ENCODE measurements around the gene TMEM213. TPM values are rescaled to one million over a fixed set of nuclear protein-coding genes. Genes with fewer than 3 reads are reported as not detected.
A peak's percentile ranks its signal among the peaks of the same experiment; 100 is the strongest.

Gene TMEM213
- total RNA-seq: not detected in 2 replicates

GRCh38 chr7:138797715-138798320 lies at the start of gene TMEM213, which contains the start of gene ATP6V0A4:
TSS of gene TMEM213 (plus strand) at chr7:138797994. CDS start at chr7:138798105, 111 bp downstream.
TSS of gene ATP6V0A4 (minus strand) at chr7:138798196. CDS start at chr7:138771247, 26,949 bp downstream.
- intact Hi-C loops (cut with micrococcal nuclease): no loop called here
- Mint-ChIP-seq H3K36me3 (ENCODE audit: low read depth) (no peaks in the 10 kb centered on the region), H3K27ac (no peak within 1 kb of the TSS), H3K9me3 (no peaks in the 10 kb centered on the region), H3K4me1 (ENCODE audit: low read depth) (peaks cover 2% of the 10 kb centered on the region), H3K27me3 (ENCODE audit: low read depth) (peaks cover 12% of the 10 kb centered on the region), H3K4me3 (ENCODE audit: low read depth) (no peak within 1 kb of the TSS)
- no peak for DNase-seq (ENCODE audit: low spot score)

- intact Hi-C loops (cut with micrococcal nuclease): no loop called here
- Mint-ChIP-seq H3K36me3 (ENCODE audit: low read depth) (no peaks in the 10 kb centered on the region), H3K27me3 (ENCODE audit: low read depth) (peaks cover 13% of the 10 kb centered on the region), H3K4me1 (ENCODE audit: low read depth) (peaks cover 26% of the 10 kb centered on the region), H3K9me3 (no peaks in the 10 kb centered on the region), H3K4me3 (ENCODE audit: low read depth) (no peak overlapping the region), H3K27ac (no peak overlapping the region)
- no peak for DNase-seq (ENCODE audit: low spot score)
These were observed 49.1 kb upstream of the TMEM213 start for GRCh38 chr7:138748666-138749065.

GRCh38 chr7:138749960-138750359 lies 47.8 kb upstream of the TMEM213 start:
- Mint-ChIP-seq H3K4me3 (ENCODE audit: low read depth) (no peak overlapping the region), H3K27ac (no peak overlapping the region), H3K36me3 (ENCODE audit: low read depth) (no peaks in the 10 kb centered on the region), H3K4me1 (ENCODE audit: low read depth) (peaks cover 29% of the 10 kb centered on the region), H3K27me3 (ENCODE audit: low read depth) (peaks cover 13% of the 10 kb centered on the region), H3K9me3 (no peaks in the 10 kb centered on the region)
- DNase-seq (ENCODE audit: low spot score): no peak
- intact Hi-C loops (cut with micrococcal nuclease): loop anchor here (5.0 to 10.0 kb wide), 3 partner anchors 62 to 745 kb away; partner anchors contain the start of gene CREB3L2

GRCh38 chr7:138750473-138750872 lies 47.3 kb upstream of the TMEM213 start:
- DNase-seq (ENCODE audit: low spot score): no peak
- Mint-ChIP-seq H3K4me3 (ENCODE audit: low read depth) (no peak overlapping the region), H3K27me3 (ENCODE audit: low read depth) (peaks cover 13% of the 10 kb centered on the region), H3K27ac (no peak overlapping the region), H3K9me3 (no peaks in the 10 kb centered on the region), H3K36me3 (ENCODE audit: low read depth) (no peaks in the 10 kb centered on the region), H3K4me1 (ENCODE audit: low read depth) (peaks cover 29% of the 10 kb centered on the region)
- intact Hi-C loops (cut with micrococcal nuclease): loop anchor here (5.0 to 10.0 kb wide), 3 partner anchors 62 to 746 kb away; partner anchors contain the start of gene CREB3L2

- DNase-seq (ENCODE audit: low spot score): no peak
- no peaks in the 10 kb centered on the region for H3K36me3 Mint-ChIP-seq (ENCODE audit: low read depth)
- peaks cover 13% of the 10 kb centered on the region for H3K27me3 Mint-ChIP-seq (ENCODE audit: low read depth)
- H3K4me3 Mint-ChIP-seq (ENCODE audit: low read depth): no peak overlapping the region
- H3K27ac Mint-ChIP-seq: no peak overlapping the region
- intact Hi-C loops (cut with micrococcal nuclease): loop anchor here (5.0 to 10.0 kb wide), 3 partner anchors 61 to 746 kb away; partner anchors contain the start of gene CREB3L2
- H3K4me1 Mint-ChIP-seq (ENCODE audit: low read depth): peaks cover 29% of the 10 kb centered on the region
- no peaks in the 10 kb centered on the region for H3K9me3 Mint-ChIP-seq
These were observed 46.8 kb upstream of the TMEM213 start for GRCh38 chr7:138750901-138751464.

- Mint-ChIP-seq H3K9me3 (no peaks in the 10 kb centered on the region), H3K27me3 (ENCODE audit: low read depth) (peaks cover 11% of the 10 kb centered on the region), H3K36me3 (ENCODE audit: low read depth) (no peaks in the 10 kb centered on the region), H3K27ac (peak overlapping the region; percentile 50), H3K4me1 (ENCODE audit: low read depth) (peaks cover 35% of the 10 kb centered on the region), H3K4me3 (ENCODE audit: low read depth) (no peak overlapping the region)
- peak; percentile 86 for DNase-seq (ENCODE audit: low spot score)
- intact Hi-C loops (cut with micrococcal nuclease): loop anchor here (1.0 to 10.0 kb wide), 5 partner anchors 60 to 748 kb away; partner anchors contain the start of genes CREB3L2 and TRIM24
These were observed 45.2 kb upstream of the TMEM213 start for GRCh38 chr7:138752518-138753149.

- no peaks in the 10 kb centered on the region for H3K9me3 Mint-ChIP-seq
- H3K27me3 Mint-ChIP-seq (ENCODE audit: low read depth): peaks cover 11% of the 10 kb centered on the region
- intact Hi-C loops (cut with micrococcal nuclease): loop anchor here (2.0 to 10.0 kb wide), 4 partner anchors 59 to 748 kb away; partner anchors contain the start of genes CREB3L2 and TRIM24
- DNase-seq (ENCODE audit: low spot score): no peak
- no peaks in the 10 kb centered on the region for H3K36me3 Mint-ChIP-seq (ENCODE audit: low read depth)
- peaks cover 35% of the 10 kb centered on the region for H3K4me1 Mint-ChIP-seq (ENCODE audit: low read depth)
- H3K4me3 Mint-ChIP-seq (ENCODE audit: low read depth): no peak overlapping the region
- peak overlapping the region; percentile 50 for H3K27ac Mint-ChIP-seq
These were observed 44.7 kb upstream of the TMEM213 start for GRCh38 chr7:138753150-138753518.

GRCh38 chr7:138753610-138754009 lies 44.2 kb upstream of the TMEM213 start:
- Mint-ChIP-seq H3K27ac (peak overlapping the region; percentile 7), H3K27me3 (ENCODE audit: low read depth) (peaks cover 11% of the 10 kb centered on the region), H3K4me1 (ENCODE audit: low read depth) (peaks cover 35% of the 10 kb centered on the region), H3K4me3 (ENCODE audit: low read depth) (no peak overlapping the region), H3K9me3 (no peaks in the 10 kb centered on the region), H3K36me3 (ENCODE audit: low read depth) (no peaks in the 10 kb centered on the region)
- intact Hi-C loops (cut with micrococcal nuclease): loop anchor here (2.0 to 10.0 kb wide), 4 partner anchors 59 to 749 kb away; partner anchors contain the start of genes CREB3L2 and TRIM24
- no peak for DNase-seq (ENCODE audit: low spot score)

- Mint-ChIP-seq H3K36me3 (ENCODE audit: low read depth) (no peaks in the 10 kb centered on the region), H3K9me3 (no peaks in the 10 kb centered on the region), H3K27me3 (ENCODE audit: low read depth) (peaks cover 3% of the 10 kb centered on the region), H3K4me3 (ENCODE audit: low read depth) (no peak overlapping the region), H3K4me1 (ENCODE audit: low read depth) (peaks cover 26% of the 10 kb centered on the region), H3K27ac (no peak overlapping the region)
- no peak for DNase-seq (ENCODE audit: low spot score)
- intact Hi-C loops (cut with micrococcal nuclease): loop anchor here (10.0 kb wide), 1 partner anchor 751 kb away; the partner anchor contains the start of gene CREB3L2
These were observed 42.5 kb upstream of the TMEM213 start for GRCh38 chr7:138755331-138755747.

- H3K27ac Mint-ChIP-seq: no peak overlapping the region
- H3K4me1 Mint-ChIP-seq (ENCODE audit: low read depth): peaks cover 26% of the 10 kb centered on the region
- no peaks in the 10 kb centered on the region for H3K36me3 Mint-ChIP-seq (ENCODE audit: low read depth)
- no peaks in the 10 kb centered on the region for H3K9me3 Mint-ChIP-seq
- intact Hi-C loops (cut with micrococcal nuclease): loop anchor here (10.0 kb wide), 1 partner anchor 751 kb away; the partner anchor contains the start of gene CREB3L2
- no peak for DNase-seq (ENCODE audit: low spot score)
- peaks cover 1% of the 10 kb centered on the region for H3K27me3 Mint-ChIP-seq (ENCODE audit: low read depth)
- no peak overlapping the region for H3K4me3 Mint-ChIP-seq (ENCODE audit: low read depth)
These were observed 41.8 kb upstream of the TMEM213 start for GRCh38 chr7:138755842-138756590.

- intact Hi-C loops (cut with micrococcal nuclease): loop anchor here (10.0 kb wide), 1 partner anchor 752 kb away; the partner anchor contains the start of gene CREB3L2
- Mint-ChIP-seq H3K27me3 (ENCODE audit: low read depth) (no peaks in the 10 kb centered on the region), H3K4me3 (ENCODE audit: low read depth) (no peak overlapping the region), H3K9me3 (no peaks in the 10 kb centered on the region), H3K4me1 (ENCODE audit: low read depth) (peaks cover 26% of the 10 kb centered on the region), H3K36me3 (ENCODE audit: low read depth) (no peaks in the 10 kb centered on the region), H3K27ac (no peak overlapping the region)
- DNase-seq (ENCODE audit: low spot score): no peak
These were observed 41.1 kb upstream of the TMEM213 start for GRCh38 chr7:138756591-138757242.

GRCh38 chr7:138768241-138768640 lies 29.6 kb upstream of the TMEM213 start:
- intact Hi-C loops (cut with micrococcal nuclease): no loop called here
- Mint-ChIP-seq H3K4me1 (ENCODE audit: low read depth) (no peaks in the 10 kb centered on the region), H3K27ac (no peak overlapping the region), H3K36me3 (ENCODE audit: low read depth) (no peaks in the 10 kb centered on the region), H3K27me3 (ENCODE audit: low read depth) (peaks cover 10% of the 10 kb centered on the region), H3K9me3 (no peaks in the 10 kb centered on the region), H3K4me3 (ENCODE audit: low read depth) (no peak overlapping the region)
- DNase-seq (ENCODE audit: low spot score): no peak

All from activated T-helper 2 cell treated with anti-CD3 and anti-CD28 coated beads, Interferon-gamma antibody, Interleukin-2, Interleukin-4, amounts not matched to agents 10 μg/mL and 5 μg/mL and 100 μg/mL, durations not matched to agents 14 hours and 24 hours and 36 hours (primary cell).